Measurements from ENCODE around the gene TMEM167A. TPM values are rescaled to one million over a fixed set of nuclear protein-coding genes. Genes with fewer than 3 reads are reported as not detected.

TMEM167A gene
- total RNA-seq, 4 donors from 2014 or later = 46.3 to 106 (median 56.3) TPM

DNA sequence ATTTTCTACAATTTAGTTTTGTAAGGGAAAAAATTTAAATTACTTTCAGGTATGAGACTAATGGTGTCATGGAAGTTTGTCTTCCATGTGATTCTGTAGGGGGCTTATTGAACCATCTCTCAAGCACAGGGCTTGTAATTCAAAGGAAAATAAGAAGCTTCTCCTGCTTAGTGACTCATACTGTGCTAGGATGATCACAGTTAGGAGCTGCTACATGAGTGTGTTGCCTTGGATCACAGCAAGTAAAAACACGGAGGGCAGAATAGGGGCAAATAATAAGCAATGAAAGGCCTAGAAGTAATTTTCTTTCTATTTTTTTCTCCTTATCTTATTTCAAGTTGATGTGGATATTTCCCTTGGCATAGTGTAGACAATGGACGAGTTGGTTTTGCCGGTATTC is 28.9 kb downstream of the TMEM167A start:
- TF ChIP-seq CTCF (IDR thresholded peaks at IDR 0.05; ENCODE audit: low read depth) = no peak

DNA sequence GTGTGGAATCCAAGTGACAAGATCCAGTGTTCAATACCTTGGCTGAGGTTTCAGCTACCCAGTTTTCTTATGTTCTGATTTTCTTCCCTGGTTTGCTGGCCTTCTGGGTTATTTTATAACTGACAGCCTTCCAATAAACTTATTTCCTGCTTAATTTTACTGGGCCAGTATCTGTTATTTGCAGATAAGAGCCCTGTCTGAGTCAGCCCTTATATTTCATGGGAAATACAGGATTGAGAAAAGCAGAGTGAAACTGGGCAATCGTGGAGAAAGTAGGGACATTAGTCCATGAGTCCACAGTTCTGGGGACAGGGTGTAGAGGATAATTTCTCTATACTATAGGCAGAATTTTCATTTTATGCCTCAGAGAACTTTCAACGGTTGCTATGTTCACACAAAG is 32.3 kb downstream of the TMEM167A start:
- no peak for TF ChIP-seq CTCF (IDR thresholded peaks at IDR 0.05; ENCODE audit: low read depth)

GRCh38 chr5:83042507-83042906 is 34.7 kb downstream of the TMEM167A start:
- no peak for TF ChIP-seq CTCF (IDR thresholded peaks at IDR 0.05; ENCODE audit: low read depth)

DNA sequence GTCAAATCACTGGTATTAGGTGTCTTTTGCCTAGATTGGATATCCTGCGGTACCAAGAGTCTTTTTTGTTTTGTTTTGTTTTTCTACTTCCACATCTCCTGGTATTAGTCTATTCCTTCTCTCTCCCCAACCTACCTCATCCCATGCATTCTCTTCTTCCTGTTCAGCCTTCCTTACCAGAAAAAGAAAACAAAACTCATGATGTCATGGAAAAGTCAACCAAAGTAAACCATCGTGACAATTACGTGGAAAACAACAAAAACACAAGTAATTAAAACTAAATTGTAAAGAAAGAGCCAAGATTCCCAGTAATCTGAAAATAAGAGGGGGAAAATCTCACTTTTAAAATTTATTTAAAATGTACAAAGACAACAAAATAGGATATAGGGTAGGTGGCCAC is 38.3 kb downstream of the TMEM167A start:
- TF ChIP-seq CTCF (IDR thresholded peaks at IDR 0.05; ENCODE audit: low read depth) = no peak

- TF ChIP-seq CTCF (IDR thresholded peaks at IDR 0.05; ENCODE audit: low read depth) = no peak
Measured at GRCh38 chr5:83036991-83037575, 40.1 kb downstream of the TMEM167A start.

GRCh38 chr5:83035373-83036100 is 41.7 kb downstream of the TMEM167A start:
- TF ChIP-seq CTCF (IDR thresholded peaks at IDR 0.05; ENCODE audit: low read depth) = no peak

DNA sequence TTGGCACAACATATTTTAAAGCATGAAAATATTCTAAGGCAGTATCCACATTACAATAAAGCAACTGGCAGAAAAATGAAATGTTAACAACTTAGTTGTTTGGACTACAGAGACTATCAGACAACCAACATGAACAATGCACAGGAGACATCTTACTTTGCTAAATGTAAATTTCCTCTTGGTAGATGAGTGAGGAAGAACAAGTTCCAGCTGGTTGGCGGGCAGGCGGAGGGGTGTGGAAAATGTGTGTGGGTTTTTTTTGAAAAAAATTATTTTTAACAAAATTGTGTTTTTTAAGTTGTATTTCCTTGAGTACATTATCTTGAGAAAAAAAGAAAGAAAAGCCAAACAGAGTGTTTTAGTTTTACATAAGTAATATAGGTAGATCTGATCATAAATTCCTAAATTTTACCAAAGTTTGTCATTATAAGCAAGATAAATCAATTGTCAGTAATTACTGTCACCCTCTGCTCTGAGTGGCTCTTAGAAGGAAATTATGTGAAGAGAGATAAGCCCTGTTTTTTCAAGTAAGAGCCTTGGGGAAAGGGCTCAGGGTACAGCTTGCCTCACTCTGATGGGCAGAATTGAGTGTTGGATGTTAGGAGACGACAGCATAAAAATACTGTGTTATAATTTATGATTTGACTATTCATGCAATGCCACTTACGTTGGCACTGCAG is 42.5 kb downstream of the TMEM167A start:
- no peak for TF ChIP-seq CTCF (IDR thresholded peaks at IDR 0.05; ENCODE audit: low read depth)
